Measurements from ENCODE around the gene PIP4K2C.

DNA sequence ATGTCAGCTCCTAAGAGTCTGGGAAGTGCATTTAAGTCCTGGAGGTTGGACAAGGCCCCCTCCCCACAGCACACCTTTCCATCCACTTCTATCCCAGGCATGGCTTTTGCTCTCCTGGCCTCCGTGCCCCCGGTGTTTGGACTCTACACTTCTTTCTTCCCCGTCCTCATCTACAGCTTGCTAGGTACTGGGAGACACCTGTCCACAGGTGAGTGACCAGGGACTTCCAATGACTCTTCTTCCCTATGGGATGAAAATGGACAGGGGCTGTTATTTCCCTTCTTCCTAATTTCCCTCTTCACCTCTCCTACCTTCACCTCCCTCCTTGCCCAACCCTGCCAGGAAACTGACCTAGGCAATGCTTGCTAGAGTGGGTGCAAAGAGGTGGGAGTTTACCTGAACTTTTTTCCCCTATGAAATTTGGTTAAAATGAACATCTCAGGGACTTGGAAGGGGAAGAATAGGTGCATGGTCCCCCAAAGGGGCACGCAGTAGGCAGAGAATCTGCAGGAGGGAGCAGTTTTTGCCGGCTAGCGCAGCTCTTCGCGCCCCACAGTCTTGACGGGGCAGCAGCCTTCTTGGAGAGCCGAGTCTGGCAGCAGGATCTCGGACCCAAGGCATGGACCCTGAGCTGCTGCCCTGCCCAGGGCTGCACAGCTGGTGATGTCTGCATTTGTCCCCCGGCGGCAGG is 29.4 kb downstream of the PIP4K2C start:
- TF ChIP-seq GATA2 (IDR thresholded peaks at IDR 0.05; ENCODE audit: low read depth, low read length) = no peak
- TF ChIP-seq GATA3 (IDR thresholded peaks at IDR 0.05; ENCODE audit: low read depth, low read length) = no peak

Data from SH-SY5Y (cell line).